Stimulated activated CD4-positive, alpha-beta T cell treated with anti-CD3 and anti-CD28 coated beads, TNF-alpha, amount 100 ng/mL, for 48 hours (primary cell): ENCODE measurements around the gene HOXC10.

Experiments
- DNase-seq, 3 donors: peaks; one replicate each; pipeline ENCODE4 v3.0.0-alpha.2; 2020; ENCODE audit warnings: low read depth in 3 of 3

HOXC10 gene

DNA sequence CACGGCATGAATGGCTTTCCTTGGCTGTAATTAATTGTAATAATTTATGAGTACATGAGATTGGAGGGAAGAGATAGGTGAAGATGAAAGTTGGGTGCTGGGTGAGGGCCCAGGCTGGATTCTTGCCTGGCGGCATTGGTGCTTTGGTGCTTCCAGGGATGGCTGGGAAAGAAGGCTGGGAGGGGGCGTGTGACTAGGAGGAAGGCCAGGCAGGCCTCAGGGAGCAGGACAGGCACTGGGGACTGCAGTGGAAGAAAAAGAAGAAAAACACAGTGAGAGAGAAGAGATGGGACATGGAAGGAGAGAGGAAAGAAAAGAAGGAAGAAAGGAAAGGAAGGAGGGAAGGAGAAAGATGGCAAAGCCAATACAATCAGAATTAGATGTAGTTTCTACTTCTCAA lies 18.7 kb downstream of the HOXC10 start:
- DNase-seq: no peak

DNA sequence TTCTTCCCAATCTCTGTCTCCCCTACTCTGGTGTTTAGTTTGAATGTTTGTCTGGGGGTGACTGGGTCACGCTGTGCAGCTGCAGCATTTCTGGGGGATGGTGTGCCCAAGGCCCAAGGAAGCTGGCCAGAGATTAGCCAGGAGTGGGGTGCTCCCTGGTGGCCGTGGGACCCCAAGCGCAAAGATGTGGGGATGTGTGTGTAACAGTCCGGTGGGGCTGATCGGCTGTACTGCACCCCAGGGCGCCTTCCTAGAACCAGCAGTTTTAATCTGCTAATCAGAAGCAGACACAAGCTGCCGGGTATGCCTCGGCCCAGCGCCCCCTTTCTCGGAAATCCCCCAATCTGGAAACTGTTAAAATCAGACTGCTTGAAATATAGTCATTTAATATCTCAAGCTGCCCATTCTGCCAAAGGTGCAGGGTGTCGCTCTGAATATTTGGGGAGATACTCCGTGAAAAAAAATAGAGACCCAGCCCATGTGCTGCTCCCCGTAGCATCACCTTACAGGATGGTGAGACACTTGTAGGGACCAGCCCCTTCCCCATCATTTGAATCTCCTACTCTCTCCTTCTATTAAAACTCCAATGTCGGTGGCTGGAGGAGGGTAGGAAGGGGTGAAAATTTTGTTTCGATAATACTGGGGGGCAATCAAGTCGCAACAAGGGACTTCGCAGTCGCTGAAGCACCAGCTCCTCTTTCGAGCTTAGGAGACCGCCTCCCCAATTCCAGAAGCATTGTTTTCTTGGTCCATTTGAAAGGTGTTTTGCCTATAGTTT lies 19.3 kb downstream of the HOXC10 start:
- DNase-seq: no peak

DNA sequence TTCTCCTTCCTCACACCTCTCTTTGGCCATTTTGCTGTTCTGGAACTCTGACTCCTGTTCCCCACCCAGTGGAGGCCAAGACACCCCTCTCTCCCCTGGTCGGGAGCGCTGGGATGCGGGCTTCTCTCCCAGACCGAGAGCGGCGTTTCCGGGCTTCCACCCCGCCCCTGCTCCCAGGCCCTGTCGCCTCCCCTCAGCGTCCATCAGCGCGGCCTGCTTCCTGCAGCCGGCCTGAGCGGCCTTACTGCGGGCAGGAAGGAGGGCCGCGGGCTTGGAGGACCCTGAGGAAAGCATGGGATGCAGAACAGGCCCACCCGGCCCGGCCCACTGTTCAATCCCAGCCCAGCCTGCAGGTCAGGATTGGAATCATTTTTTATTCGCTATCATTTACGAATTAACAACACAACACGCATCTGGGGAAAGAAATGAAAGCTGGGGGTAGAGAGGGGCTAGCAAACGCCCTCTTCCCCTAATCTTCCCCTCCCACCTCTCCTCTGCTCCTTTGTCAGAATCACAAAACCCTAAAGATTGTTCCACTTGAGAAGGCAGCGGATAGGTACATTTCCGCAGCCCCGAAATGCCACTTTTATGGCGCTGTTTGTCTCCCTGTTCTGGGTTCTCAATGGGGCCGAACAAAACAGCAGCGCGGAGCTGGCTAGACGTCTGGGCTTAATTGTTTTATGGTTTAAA lies 20.0 kb downstream of the HOXC10 start:
- DNase-seq: no peak

DNA sequence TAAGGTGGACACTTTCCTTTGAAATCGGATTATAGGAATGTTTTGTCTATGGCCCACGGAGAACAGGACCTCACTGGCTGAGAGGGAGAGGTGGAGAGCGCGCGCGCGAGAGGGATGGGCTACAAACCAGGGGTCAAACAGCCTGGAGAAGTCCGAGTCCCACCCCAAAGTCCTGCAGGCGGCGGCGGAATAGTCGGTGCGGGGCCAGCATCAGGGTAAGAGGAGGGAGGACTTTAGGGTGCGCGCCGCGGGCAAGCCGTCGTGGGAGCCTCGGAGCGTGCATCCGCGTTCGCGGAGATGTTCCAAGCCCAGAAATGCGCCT lies 20.5 kb downstream of the HOXC10 start:
- DNase-seq: no peak

DNA sequence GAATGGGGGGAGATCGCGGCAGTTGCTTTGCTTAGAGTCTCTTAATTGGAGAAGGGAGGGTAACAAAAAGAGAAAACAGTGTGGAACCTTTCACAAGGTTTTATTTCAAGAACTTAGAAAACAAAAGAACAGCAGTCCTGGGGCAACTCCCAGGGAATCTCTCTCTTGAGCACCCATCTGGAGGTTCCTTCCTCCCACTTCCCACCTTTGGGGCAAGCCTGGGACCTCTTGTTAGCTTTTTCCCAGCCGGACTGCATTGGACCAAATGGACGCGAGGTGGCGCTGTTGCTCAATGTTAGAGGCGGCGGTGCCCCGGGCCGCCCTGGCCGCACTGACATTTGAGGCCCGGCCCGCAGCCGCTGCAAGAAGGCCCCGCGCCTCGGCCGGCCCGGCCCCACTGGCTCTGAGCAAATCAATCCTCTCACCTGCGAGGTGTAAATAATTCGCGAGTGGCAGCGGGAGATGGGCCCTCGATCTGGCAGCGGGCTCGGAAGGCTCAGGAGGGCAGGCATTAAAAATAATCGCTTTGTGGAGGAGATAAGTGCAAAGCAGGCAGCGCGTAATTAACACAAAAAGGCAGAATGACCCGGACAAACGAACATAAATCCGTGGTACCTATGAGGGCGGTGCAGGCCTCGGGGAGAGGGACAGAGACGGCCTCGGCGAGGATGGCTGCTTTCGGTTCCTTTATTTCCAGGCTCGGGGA lies 21.1 kb downstream of the HOXC10 start:
- peak; percentile 66 to 84 (median 77) for DNase-seq

DNA sequence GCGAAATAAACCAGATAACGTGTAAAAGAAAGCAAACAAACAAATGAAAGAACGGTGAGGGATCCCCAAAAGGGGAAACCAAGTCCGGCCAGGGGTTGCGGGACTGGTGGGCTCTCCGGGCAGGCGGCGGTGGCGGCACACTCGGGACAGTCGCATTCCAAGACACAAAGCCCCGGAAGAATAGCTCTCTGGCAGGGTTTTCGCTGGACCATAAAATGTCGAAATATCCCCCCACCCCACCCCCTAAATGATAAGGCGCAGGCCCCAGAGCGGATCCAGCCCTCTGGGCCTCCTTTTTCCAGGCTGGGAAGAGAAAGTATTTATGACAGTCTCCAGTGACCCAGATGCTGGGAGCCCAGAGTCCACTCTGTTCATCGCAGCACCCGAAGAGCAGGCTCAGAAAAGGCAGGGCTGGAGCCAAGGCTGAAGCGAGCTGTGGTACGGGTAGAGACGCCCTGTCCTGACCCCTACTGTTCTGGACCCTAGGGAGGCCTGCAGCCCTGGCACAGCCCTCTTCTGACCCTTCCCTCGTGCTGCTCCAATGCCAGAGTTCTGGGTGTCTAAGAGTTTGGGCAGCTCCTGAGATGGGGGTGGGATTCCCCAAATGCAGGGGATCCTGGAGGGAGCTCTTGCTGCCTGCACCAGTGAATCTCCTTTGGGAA lies 21.7 kb downstream of the HOXC10 start:
- DNase-seq: no peak

DNA sequence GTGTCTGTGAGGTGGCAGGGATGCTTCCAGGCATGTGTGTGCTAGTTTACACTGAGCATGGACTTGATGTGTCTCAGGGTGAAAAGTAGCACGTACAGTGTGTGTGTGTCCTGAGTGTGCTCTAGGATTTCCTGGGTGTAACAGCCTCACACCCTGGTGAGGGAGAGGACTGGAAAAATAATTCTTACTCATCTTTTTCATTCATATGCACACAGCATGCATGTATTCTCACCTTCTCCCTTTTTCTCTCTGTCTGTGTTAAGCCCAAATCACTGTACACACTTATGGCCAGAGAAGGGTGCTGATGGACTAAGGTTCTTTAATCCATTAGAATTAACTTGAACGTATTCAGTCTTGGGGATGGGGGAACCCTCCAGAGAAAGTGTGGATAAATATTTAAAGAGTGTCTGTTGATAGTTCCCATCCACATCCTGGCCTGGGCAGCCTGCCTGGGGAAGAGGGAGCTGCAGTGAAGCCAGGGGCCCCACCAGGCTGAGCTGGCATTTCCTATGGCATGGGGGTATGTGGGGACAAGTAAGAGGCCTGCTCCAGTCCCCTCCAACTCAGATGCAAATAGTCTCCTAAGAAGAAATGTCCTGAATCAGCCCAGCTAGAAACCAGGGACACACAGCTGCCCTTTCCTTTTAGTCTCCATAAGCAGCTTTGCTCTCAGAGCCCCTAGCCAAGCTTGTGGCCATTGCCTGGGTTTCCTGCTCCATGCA lies 22.8 kb downstream of the HOXC10 start:
- DNase-seq: no peak

DNA sequence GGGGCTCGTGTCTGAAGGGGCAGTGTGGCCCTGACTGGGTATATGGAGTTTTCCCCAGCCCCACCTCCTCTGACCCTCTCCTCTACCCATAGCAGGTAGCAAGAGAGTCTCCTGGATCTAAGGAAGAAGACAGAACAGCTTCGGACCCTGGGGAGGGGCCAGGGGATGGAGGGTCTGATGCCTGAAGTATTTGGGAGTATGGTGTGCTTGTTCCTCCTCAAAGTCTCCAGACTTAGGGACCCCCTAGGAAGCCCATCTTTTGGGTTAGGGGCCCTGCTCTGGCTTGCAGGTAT lies 23.3 kb downstream of the HOXC10 start:
- no peak for DNase-seq

DNA sequence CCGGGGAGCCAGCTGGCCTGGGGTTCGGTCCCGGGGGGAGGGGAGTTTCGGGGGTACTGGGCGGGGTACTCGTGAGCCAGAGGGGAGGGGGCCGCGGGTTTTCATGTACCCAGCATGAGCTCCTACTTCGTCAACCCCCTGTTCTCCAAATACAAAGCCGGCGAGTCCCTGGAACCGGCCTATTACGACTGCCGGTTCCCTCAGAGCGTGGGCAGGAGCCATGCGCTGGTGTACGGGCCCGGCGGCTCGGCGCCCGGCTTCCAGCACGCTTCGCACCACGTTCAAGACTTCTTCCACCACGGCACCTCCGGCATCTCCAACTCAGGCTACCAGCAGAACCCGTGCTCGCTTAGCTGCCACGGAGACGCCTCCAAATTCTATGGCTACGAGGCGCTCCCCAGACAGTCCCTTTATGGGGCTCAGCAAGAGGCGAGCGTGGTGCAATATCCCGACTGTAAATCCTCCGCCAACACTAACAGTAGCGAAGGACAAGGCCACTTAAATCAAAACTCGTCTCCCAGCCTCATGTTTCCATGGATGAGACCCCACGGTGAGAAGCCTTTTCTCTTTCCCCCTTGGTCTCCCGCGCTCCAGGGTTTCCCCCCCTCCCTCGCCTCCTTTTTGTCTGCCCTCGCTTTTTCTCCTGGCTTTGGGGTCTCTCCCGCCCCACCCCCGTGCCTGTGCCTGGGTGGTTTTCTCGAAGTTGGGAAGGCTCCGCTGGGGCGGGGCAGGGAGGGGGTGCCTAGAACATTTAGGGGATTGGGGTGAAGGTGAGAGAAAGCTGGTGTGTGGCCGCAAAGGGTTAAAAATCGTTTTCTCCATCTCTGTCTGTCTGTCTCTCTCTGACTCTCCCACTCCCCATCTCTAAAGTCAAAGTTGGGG lies 24.5 kb downstream of the HOXC10 start:
- DNase-seq: no peak

DNA sequence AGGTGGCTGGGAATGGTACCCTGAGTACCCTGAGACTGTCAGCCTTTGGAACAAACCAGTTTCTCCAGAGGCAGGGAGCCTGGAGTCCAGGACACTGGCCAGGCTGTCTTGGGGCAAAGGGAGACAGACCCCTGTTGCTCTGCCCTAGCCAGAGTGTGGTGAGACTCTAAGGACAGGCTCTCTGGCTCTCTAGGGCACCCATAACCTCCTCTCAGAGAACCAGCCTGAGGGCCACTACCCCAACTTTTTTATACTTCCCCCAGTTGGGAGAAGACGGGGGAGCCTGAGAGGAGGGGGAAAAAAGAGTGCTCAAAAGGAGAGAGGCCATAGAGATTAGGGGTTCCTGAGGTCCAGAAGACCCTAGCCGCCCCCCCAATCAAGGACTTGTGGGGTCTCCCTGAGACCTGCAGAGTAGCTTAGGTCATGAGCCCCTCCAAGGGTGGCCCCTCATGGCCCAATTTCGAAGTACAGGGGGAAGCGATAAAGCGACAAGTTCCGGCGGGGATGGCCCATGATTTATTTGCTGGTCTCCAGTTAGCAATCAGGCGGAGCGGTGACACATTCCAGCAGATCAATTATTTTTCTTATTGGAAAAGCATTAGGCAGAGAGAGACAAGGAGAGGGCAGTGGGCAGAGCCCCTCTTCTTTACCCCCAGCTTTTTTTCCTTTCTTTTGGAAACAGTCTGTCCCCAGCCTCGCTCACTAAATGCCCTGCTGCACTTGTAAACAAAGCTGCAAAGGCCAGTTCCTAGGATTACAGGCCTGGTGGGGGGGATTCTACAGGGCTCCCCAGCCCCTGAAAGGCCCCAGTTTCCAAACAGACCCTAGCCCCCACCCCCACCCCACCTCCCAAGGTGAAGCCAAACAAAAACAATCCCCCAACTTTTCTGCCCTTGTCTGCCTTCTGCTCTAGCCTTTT lies 25.4 kb downstream of the HOXC10 start:
- no peak for DNase-seq

DNA sequence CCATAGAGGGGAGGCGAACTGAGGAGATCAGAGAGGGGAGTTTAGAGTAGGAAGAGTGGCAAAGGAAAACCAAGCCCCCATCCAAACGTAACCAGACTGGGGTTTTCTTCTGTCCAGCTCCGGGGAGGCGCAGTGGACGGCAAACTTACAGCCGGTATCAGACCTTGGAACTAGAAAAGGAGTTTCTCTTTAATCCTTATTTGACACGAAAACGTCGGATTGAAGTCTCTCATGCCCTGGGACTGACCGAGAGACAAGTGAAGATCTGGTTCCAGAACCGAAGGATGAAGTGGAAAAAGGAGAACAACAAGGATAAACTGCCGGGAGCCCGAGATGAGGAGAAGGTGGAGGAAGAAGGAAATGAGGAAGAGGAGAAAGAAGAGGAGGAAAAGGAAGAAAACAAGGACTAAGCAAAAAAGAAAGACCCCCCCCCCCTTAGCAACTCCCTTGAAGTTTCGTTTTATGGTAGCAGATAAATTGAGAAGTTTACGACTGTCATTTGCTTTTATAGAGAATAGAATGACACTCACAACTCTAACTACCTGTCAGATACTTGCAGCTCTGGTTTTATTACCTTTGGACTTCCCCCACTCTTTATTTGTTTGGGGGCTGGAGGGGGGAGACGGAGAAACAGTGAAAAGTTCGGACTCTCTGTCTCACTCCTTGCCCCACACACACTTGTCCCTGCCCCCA lies 26.2 kb downstream of the HOXC10 start:
- DNase-seq: no peak

DNA sequence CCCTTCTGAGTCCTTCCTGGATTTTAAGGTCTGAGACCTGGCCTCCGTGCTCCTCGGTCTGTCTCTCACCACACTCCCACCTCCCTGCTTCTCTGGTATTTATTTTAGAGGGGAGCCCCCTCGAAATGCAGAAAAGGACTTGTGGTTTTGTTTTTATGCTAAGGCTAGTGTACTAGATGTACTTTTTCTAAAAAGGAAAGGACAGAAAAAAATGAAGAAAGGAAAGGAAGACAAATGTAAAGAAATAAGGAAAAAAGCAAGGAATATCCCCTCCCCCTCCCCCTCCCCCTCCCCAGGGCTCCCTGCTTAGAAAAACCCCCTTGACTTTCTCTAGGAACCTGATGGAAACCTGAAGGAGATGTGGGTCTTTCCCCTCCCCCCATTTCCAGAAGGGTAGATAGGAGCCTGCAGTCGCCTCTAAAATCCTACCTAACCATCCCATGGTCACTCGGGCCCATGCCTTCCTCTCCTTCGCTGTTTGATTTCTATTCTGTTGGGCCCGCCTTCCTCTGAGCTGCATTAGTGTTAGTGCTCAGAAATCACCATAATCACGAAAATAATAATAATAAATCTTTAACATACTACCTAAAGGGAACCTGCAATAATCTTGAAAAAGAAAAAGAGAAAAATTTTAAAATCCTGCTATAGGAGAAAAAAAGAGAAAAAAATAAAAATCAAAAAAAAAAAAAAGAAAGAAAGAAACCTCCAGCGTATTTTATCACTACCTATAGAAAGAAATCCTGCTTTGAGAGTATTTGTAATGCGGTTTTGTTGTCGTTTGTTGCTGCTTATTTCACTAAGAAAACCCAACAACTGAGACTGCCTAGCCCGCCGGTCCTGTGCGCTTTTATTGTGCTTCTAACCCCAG lies 27.0 kb downstream of the HOXC10 start:
- DNase-seq: no peak

DNA sequence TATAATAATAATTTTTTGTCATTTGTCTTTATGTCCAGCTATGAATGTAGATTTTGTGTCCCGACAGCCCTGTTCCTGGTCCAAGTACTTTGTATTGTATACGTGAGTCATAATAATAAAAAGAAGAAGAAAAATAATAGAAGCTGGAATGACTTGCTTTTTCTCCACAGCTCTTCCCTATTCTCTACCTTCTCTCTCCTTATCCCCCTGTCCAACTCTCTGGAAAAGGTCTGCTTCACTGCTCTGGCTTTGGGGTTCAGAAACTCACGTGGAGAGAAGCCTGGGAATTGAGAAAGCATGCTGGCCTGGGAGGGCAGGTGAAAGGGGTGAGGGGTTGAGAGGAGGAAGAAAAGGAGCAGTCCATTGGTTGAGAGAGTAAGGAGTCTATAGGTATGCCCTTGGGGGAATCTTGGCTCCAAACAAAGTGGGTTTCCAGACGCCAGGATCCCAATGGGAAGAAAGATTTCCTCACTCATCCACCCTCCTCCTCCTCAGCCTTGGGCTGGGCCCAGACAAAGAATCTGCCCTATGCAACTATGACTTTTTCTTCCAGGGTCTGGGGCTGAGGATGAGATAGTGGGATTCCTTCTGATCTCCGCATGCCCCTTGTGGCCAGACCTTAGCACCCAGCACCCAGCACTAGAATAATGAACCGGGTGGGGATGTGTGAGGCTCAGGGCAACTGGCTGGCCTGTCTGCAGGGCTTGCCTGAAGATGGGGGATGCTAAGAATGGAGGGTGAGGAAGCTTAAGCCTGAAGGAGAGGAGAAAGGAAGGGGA lies 27.9 kb downstream of the HOXC10 start:
- DNase-seq: no peak

DNA sequence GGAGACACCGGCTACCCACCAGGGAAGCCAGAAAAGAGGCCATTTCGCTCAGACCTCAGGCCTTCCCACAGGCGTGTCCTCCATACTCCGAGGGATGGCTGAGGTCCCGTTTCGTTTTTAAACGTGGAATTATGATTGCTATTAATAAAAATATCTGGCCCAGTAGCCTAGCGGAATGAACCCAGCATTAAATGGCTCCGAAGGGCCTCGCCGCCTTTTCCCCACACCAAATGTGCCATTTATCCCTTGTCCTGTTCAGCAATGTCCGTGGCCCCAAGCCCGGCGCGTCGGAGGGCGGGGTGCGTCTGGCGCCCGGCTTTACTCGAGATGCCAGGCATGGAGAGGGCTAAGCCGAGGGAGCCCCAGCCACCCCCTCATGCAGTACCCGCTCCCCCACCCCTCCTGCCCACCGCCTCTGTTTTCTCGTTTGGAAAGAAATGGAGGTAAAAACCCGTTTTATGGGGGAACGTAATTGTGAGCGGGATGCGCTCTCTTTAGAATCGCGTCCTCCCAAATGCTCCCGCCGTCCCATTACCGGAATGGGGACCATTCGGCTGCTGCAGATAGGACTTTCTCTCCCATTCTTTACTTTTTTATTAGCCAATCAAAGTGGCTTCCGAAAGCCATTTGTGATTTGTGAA lies 29.6 kb downstream of the HOXC10 start:
- DNase-seq: no peak

DNA sequence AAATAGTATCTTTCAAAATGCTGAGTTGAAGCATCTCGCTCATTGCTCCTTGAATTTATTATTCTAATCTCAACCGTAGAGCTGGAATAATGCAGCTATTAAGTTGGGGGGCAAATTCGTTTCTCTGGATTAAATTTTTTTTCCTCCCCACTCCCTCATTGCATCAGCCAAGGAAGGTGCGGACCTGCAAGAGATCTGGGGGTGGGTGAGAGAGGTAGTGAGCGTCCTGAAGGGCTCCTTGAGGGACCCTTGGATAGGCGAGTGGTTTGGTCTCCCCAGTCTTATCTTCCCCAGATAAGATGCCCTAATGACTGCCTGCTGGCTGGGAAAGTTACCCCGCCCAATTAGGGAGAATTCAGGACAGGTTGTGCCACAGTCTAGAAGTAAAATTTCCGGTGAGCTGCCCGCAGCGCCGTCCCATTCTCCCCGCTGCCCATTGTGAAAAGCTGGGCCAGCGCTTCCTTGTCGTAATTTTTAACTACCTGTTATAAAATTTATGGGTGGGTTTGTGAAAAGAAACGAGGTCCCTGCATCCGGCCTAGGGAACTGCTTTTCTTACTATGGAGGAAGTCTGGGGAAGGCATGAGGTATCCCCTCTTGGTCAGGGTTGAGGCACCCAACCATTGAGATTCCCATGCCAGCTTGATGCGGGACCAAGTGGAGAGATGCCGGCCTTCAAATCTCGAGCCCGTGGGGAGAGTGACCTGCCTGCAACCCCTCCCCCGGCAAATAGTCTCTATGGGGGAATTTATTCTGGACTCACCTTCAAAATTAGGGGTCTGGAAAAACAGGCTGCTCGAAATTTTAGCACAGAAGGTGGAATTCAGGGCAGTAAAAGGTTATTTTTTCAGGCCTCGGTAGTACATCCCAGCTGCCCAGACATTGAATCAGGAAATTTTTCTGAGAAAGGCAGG lies 30.3 kb downstream of the HOXC10 start:
- DNase-seq: no peak

DNA sequence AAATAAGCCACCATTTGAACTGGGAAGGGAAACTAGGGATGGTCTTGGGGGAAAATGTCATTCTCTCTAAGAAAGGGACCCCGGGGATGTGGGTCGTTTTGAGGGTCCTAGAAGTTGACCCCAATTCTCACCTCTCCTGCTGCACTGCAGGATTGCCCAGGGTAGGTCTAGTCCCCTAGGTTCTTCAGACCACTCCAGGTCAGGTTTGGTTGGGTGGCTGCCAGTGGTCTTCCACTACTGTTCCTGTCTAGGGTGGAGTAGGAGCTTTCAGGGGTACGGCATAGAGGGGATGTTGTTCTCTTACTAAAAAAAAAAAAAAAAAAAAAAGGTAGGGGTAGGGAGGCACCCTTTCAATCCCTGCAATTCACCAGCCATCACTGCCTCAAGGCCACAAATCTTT lies 31.1 kb downstream of the HOXC10 start:
- no peak for DNase-seq
